ENCODE results near the gene ZBTB40. TPM values are rescaled to one million over a fixed set of nuclear protein-coding genes. Genes with fewer than 3 reads are reported as not detected.

ZBTB40 gene
- total and polyA plus RNA-seq, 10 donors = 4.4 to 40.2 (median 30.2) TPM

- no peak for TF ChIP-seq POLR2AphosphoS5 (IDR thresholded peaks at IDR 0.05)
- intact Hi-C loops (cut with DNase I; ENCODE audit: low total_unique reads) = no loop called here
- no peaks in the 10 kb centered on the region for H3K4me1 ChIP-seq
- H3K27ac ChIP-seq = no peak overlapping the region
- no peaks in the 10 kb centered on the region for H3K9me3 ChIP-seq
- WGBS, 5 donors = 90 to 98% (median 95%) methylated on average over 3 of the region's 3 CpGs
- H3K4me3 ChIP-seq = no peak overlapping the region
- peaks cover 9 to 100% (median 83%) of the 10 kb centered on the region in 6 donors for H3K36me3 ChIP-seq
- no peak for DNase-seq
- H3K27me3 ChIP-seq (replicated peaks in 1 of 7) = no peaks in the 10 kb centered on the region
Observed at GRCh38 chr1:22508991-22509390, 57.3 kb downstream of the ZBTB40 start.

DNA sequence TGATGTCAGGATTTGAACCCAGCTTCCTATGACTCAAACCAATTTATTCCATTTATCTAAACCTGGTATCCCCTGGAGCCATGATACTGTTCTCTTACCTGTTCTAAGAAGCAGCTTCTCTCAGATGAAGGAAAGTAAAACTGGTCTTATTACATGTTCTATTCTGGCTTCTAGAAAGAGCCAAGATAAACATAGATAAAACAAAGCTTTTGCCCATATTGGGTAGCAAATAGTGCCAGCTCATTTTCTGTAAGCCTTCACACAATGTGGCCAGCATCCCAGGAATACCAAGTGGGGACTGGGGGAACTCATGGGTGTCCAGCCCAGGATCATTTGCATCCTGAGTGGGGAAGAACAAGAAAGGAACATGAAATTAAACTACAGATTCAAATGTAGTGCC lies 58.2 kb downstream of the ZBTB40 start:
- peaks cover 9 to 100% (median 90%) of the 10 kb centered on the region in 6 donors for H3K36me3 ChIP-seq

GRCh38 chr1:22512873-22513272 lies 61.2 kb downstream of the ZBTB40 start:
- H3K4me3 ChIP-seq = no peak overlapping the region
- intact Hi-C loops (cut with DNase I; ENCODE audit: low total_unique reads) = no loop called here
- peaks cover 5 to 100% (median 97%) of the 10 kb centered on the region in 6 donors for H3K36me3 ChIP-seq
- TF ChIP-seq POLR2A (IDR thresholded peaks at IDR 0.05) (no peak), POLR2AphosphoS5 (IDR thresholded peaks at IDR 0.05) (no peak)
- TF ChIP-seq, protein P1, sequence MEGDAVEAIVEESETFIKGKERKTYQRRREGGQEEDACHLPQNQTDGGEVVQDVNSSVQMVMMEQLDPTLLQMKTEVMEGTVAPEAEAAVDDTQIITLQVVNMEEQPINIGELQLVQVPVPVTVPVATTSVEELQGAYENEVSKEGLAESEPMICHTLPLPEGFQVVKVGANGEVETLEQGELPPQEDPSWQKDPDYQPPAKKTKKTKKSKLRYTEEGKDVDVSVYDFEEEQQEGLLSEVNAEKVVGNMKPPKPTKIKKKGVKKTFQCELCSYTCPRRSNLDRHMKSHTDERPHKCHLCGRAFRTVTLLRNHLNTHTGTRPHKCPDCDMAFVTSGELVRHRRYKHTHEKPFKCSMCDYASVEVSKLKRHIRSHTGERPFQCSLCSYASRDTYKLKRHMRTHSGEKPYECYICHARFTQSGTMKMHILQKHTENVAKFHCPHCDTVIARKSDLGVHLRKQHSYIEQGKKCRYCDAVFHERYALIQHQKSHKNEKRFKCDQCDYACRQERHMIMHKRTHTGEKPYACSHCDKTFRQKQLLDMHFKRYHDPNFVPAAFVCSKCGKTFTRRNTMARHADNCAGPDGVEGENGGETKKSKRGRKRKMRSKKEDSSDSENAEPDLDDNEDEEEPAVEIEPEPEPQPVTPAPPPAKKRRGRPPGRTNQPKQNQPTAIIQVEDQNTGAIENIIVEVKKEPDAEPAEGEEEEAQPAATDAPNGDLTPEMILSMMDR (IDR thresholded peaks at IDR 0.05 in 8 of 11, conservative IDR thresholded peaks at IDR 0.05 in 3 of 11) = no peak
- 92 to 97% (median 94%) methylated on average over 9 of the region's 9 CpGs for WGBS, 5 donors
- no peak for DNase-seq
- H3K27me3 ChIP-seq (replicated peaks in 1 of 7) = no peaks in the 10 kb centered on the region
- no peak overlapping the region for H3K27ac ChIP-seq
- H3K9me3 ChIP-seq = no peaks in the 10 kb centered on the region
- no peaks in the 10 kb centered on the region for H3K4me1 ChIP-seq

More for the DNA sequence above, 58.2 kb downstream of the ZBTB40 start:
- Histone ChIP-seq H3K27me3 (replicated peaks in 1 of 7) (no peaks in the 10 kb centered on the region), H3K4me1 (no peaks in the 10 kb centered on the region), H3K27ac (no peak overlapping the region), H3K9me3 (no peaks in the 10 kb centered on the region), H3K4me3 (no peak overlapping the region)
- no peak for DNase-seq
- intact Hi-C loops (cut with DNase I; ENCODE audit: low total_unique reads) = no loop called here
- TF ChIP-seq, protein P1 (IDR thresholded peaks at IDR 0.05 in 8 of 11, conservative IDR thresholded peaks at IDR 0.05 in 3 of 11) = no peak
- TF ChIP-seq POLR2A (IDR thresholded peaks at IDR 0.05) = no peak
- no peak for TF ChIP-seq POLR2AphosphoS5 (IDR thresholded peaks at IDR 0.05)

DNA sequence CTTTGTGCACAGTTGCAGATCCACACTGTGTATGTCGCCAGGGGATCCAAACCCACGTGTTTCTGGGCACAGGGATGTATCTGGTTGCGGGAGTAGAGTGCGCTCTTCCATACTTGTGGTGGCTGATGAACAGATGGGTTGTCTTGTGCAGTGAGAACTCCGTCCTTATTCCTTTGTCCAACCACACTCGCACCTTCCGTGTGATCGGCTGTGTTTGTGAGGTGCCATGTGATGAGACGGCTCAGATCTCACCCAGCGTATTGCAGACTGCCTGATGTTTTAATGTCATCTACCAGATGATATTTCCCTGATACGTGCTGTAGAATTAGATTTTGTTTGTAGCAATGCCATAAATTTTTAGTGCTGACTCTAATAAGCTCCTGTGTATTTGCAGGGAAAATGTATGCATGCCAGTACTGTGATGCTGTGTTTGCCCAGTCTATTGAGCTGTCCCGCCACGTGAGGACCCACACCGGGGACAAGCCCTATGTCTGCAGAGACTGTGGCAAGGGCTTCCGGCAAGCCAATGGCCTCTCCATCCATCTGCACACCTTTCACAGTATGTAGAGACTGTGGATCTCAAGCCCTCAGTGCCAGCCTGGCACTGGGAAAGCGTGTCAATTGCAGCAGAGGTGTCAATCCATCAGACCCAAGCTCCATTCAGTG lies 65.4 kb downstream of the ZBTB40 start:
- intact Hi-C loops (cut with DNase I; ENCODE audit: low total_unique reads) = no loop called here
- H3K27ac ChIP-seq = no peak overlapping the region
- 94 to 96% (median 95%) methylated on average over 16 of the region's 16 CpGs for WGBS, 5 donors

DNA sequence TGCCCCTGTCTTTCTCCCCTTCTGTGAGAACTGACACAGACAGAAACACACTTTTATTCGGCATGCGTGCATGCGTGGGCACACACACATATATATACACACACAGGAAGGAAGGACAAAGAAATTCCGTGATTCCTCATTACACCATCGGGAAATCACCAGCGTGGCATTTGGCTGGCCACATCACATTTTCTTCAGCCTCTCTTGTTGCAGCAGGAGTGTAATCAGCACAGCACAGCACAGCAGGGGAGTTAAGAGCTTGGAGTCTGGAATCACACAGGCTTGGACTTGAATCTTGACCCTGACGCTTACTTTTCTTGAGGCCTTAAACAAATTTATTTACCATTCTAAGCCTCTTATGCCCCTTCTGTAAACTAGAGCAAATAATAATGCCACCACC lies 66.3 kb downstream of the ZBTB40 start:
- Histone ChIP-seq H3K9me3 (no peaks in the 10 kb centered on the region), H3K27me3 (replicated peaks in 1 of 7) (no peaks in the 10 kb centered on the region), H3K4me1 (no peaks in the 10 kb centered on the region), H3K36me3 (peaks cover 6 to 100% (median 94%) of the 10 kb centered on the region in 6 donors), H3K4me3 (no peak overlapping the region), H3K27ac (no peak overlapping the region)
- TF ChIP-seq POLR2A (IDR thresholded peaks at IDR 0.05) (no peak), POLR2AphosphoS5 (IDR thresholded peaks at IDR 0.05) (no peak)
- TF ChIP-seq, protein P1 (IDR thresholded peaks at IDR 0.05 in 8 of 11, conservative IDR thresholded peaks at IDR 0.05 in 3 of 11) = no peak
- no peak for DNase-seq
- intact Hi-C loops (cut with DNase I; ENCODE audit: low total_unique reads) = no loop called here
- WGBS, 5 donors = 79 to 91% (median 86%) methylated on average over 7 of the region's 7 CpGs

More for the DNA sequence above, 65.4 kb downstream of the ZBTB40 start:
- Histone ChIP-seq H3K9me3 (no peaks in the 10 kb centered on the region), H3K27me3 (replicated peaks in 1 of 7) (no peaks in the 10 kb centered on the region), H3K4me1 (no peaks in the 10 kb centered on the region), H3K4me3 (no peak overlapping the region), H3K36me3 (peaks cover 9 to 100% (median 98%) of the 10 kb centered on the region in 6 donors)
- no peak for TF ChIP-seq POLR2AphosphoS5 (IDR thresholded peaks at IDR 0.05)
- no peak for DNase-seq

Measured in spleen (tissue), 11 donors.